Neural crest cell (in vitro differentiated cells): Measurements from ENCODE around the gene CHIC2. TPM values are rescaled to one million over a fixed set of nuclear protein-coding genes. Genes with fewer than 3 reads are reported as not detected.

Source experiments
- DNase-seq: peaks from one replicate; pipeline ENCODE4 v3.0.0; 2021; ENCODE audit warnings: low read depth, mixed read lengths, low spot score
- H3K27ac Mint-ChIP-seq: one replicate; pipeline ENCODE4 v1.8.0; 2021; ENCODE audit warnings: mild to moderate bottlenecking, mixed read lengths; ENCODE audit not compliant: unreplicated experiment
- H3K27me3 Mint-ChIP-seq: 2 replicates; pipeline ENCODE4 v1.8.0; 2021; ENCODE audit warnings: low read depth, mild to moderate bottlenecking, mixed read lengths
- H3K36me3 Mint-ChIP-seq: 2 replicates; pipeline ENCODE4 v1.8.0; 2021; ENCODE audit warnings: low read depth, mild to moderate bottlenecking, mixed read lengths
- H3K4me1 Mint-ChIP-seq: 2 replicates; pipeline ENCODE4 v1.8.0; 2021; ENCODE audit warnings: mixed read lengths
- H3K4me3 Mint-ChIP-seq: one replicate; pipeline ENCODE4 v1.8.0; 2021; ENCODE audit warnings: mild to moderate bottlenecking, mixed read lengths
- H3K9me3 Mint-ChIP-seq: 2 replicates; pipeline ENCODE4 v1.8.0; 2021; ENCODE audit warnings: mixed read lengths
- CTCF ChIP-seq: fragments of 200-600 bp; sonication (generic); conservative IDR thresholded peaks from 2 replicates; pipeline ENCODE4 v1.5.0; 2021; ENCODE audit warnings: antibody characterized with exemption, mild to moderate bottlenecking
- total RNA-seq: library from RNA; stranded (reverse); gene quantifications from 2 replicates; pipeline ENCODE4 v1.2.1, GENCODE V29; 2021

Gene CHIC2
- total RNA-seq, 1 donor from 2014 or later = 9.5 TPM

DNA sequence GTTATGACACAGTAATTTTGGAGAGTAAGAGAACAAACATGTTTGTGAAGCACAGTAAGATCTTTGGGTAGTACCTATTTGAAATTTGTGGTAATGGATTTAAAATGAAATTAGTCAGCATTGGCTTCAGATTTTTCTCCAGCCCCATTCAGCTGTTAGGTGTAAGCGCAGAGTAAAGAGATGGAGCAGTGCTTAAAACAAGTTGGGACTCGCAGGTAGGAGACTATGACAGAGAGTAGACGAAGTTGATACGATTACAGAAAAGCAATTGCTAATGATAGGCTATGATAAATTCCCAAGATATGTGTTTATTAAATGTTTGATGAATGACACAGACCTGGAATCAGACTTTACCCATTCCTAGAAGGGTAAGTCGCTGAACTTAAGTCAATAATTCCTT lies 72.6 kb downstream of the CHIC2 start:
- no peak for TF ChIP-seq CTCF
- no peak overlapping the region for H3K27ac Mint-ChIP-seq
- no peaks in the 10 kb centered on the region for H3K9me3 Mint-ChIP-seq
- H3K4me1 Mint-ChIP-seq = peaks cover 2% of the 10 kb centered on the region
- H3K4me3 Mint-ChIP-seq = no peak overlapping the region
- no peaks in the 10 kb centered on the region for H3K36me3 Mint-ChIP-seq
- peaks cover 29% of the 10 kb centered on the region for H3K27me3 Mint-ChIP-seq
- DNase-seq = no peak

DNA sequence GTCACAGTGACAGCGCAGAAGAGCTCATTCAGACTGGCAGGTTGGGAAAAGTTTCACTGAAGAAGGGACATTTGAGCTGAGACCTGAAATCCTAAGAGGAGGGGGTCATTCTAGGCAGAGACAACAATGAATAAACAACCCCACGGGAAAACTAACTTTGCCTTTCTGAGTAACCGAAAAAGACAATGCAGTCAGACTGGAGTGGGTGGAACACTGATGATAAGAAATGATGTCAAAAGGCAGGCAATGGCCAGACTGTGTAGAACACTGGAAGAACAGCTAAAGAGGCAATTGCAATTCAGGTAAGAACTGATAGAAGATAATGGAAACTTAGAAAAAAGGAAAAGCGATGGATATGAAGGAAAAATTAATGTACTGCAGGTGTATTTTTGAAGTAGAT lies 73.8 kb downstream of the CHIC2 start:
- H3K4me3 Mint-ChIP-seq = no peak overlapping the region
- TF ChIP-seq CTCF = no peak
- H3K27me3 Mint-ChIP-seq = peaks cover 24% of the 10 kb centered on the region
- DNase-seq = no peak
- H3K4me1 Mint-ChIP-seq = peaks cover 12% of the 10 kb centered on the region
- H3K9me3 Mint-ChIP-seq = no peaks in the 10 kb centered on the region
- no peak overlapping the region for H3K27ac Mint-ChIP-seq
- H3K36me3 Mint-ChIP-seq = no peaks in the 10 kb centered on the region

GRCh38 chr4:53987761-53988171 lies 76.6 kb downstream of the CHIC2 start:
- Mint-ChIP-seq H3K36me3 (no peaks in the 10 kb centered on the region), H3K4me1 (peaks cover 12% of the 10 kb centered on the region), H3K27ac (no peak overlapping the region), H3K9me3 (no peaks in the 10 kb centered on the region), H3K27me3 (peaks cover 8% of the 10 kb centered on the region), H3K4me3 (no peak overlapping the region)
- TF ChIP-seq CTCF = no peak
- no peak for DNase-seq

DNA sequence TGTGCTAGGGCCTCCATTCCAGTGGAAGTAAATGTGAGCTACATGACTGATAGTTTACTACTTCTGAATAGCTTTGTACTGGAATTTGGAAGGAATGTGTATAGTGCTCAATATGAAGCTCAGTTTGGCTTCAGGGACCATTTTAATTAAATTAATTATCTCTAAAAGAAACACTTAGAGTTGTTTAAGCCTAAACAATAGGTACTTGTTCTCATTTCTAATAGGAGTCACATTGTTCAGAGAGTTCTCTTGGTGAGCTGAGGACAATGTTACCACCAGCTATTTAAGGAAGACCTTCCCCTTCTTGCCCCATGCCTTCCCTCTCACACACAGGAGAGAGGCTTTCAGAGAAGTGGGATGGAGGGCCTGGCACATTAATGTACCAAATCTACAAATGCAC lies 78.3 kb downstream of the CHIC2 start:
- Mint-ChIP-seq H3K27me3 (peaks cover 8% of the 10 kb centered on the region), H3K36me3 (no peaks in the 10 kb centered on the region), H3K27ac (no peak overlapping the region), H3K4me1 (peaks cover 12% of the 10 kb centered on the region), H3K4me3 (no peak overlapping the region), H3K9me3 (no peaks in the 10 kb centered on the region)
- no peak for TF ChIP-seq CTCF
- no peak for DNase-seq

GRCh38 chr4:53981567-53981966 lies 82.8 kb downstream of the CHIC2 start:
- H3K4me3 Mint-ChIP-seq = no peak overlapping the region
- TF ChIP-seq CTCF = no peak
- DNase-seq = no peak
- peaks cover 8% of the 10 kb centered on the region for H3K27me3 Mint-ChIP-seq
- no peaks in the 10 kb centered on the region for H3K9me3 Mint-ChIP-seq
- H3K27ac Mint-ChIP-seq = no peak overlapping the region
- peaks cover 8% of the 10 kb centered on the region for H3K4me1 Mint-ChIP-seq
- no peaks in the 10 kb centered on the region for H3K36me3 Mint-ChIP-seq

DNA sequence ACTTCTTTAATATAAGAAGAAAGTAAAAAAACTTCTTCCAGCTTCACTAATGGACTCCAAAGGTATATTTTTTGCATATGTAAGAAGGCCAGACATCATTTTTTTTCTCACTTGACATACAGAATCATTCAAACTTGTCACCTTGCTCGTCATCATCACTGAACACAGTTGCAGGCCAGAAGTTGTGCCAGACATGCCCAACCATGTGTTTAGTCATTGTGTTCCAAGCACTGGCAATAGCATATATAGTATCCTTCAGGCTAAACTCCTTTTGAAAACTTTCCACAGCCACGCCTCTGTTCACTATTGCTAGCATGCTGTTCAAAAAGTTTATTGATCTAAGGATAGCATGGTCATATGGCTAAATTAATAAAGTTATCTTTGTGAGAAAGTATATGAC lies 83.3 kb downstream of the CHIC2 start:
- Mint-ChIP-seq H3K4me3 (no peak overlapping the region), H3K4me1 (peaks cover 4% of the 10 kb centered on the region), H3K9me3 (no peaks in the 10 kb centered on the region), H3K27ac (no peak overlapping the region), H3K36me3 (no peaks in the 10 kb centered on the region), H3K27me3 (peaks cover 8% of the 10 kb centered on the region)
- no peak for TF ChIP-seq CTCF
- no peak for DNase-seq
